Limb (tissue), 2 donors: ENCODE measurements around the gene GIPC3.

Source experiments
- DNase-seq, 2 donors: peaks; one replicate each; pipeline ENCODE4 v3.0.0-alpha.2; 2016; ENCODE audit errors: extremely low spot score in 2 of 2

Gene GIPC3

GRCh38 chr19:3585301-3586126, at the start of gene GIPC3:
TSS of gene GIPC3 (plus strand) at chr19:3585478. CDS start at chr19:3585598, 120 bp downstream.
- no peak for DNase-seq

GRCh38 chr19:3535563-3535965, 49.7 kb upstream of the GIPC3 start:
- peak in 1 of 2 donors; percentile 24 for DNase-seq

GRCh38 chr19:3535981-3536380, 49.3 kb upstream of the GIPC3 start:
- peak in 1 of 2 donors; percentile 27 for DNase-seq

- peak in 1 of 2 donors; percentile 41 for DNase-seq
Observed at GRCh38 chr19:3536429-3537100, 48.7 kb upstream of the GIPC3 start.

GRCh38 chr19:3537101-3537437, 48.2 kb upstream of the GIPC3 start:
- peak in 1 of 2 donors; percentile 33 for DNase-seq

GRCh38 chr19:3537438-3538240, 47.6 kb upstream of the GIPC3 start:
- DNase-seq, result peak in 1 of 2 donors; percentile 30

GRCh38 chr19:3538258-3538929, 46.9 kb upstream of the GIPC3 start:
- DNase-seq, result no peak

- DNase-seq, result peak in 1 of 2 donors; percentile 39
Observed at GRCh38 chr19:3538965-3539755, 46.1 kb upstream of the GIPC3 start, which contains the start of gene TEKTIP1. TSS of gene TEKTIP1 (plus strand) at chr19:3539174. CDS start at chr19:3539178, 4 bp downstream.

- no peak for DNase-seq
Observed at GRCh38 chr19:3539756-3540118, 45.5 kb upstream of the GIPC3 start.

- DNase-seq, result peak in 1 of 2 donors; percentile 40
Observed at GRCh38 chr19:3543150-3544057, 41.9 kb upstream of the GIPC3 start.

GRCh38 chr19:3544058-3544376, 41.3 kb upstream of the GIPC3 start:
- DNase-seq, result peak in 1 of 2 donors; percentile 26

- DNase-seq, result peak in 1 of 2 donors; percentile 81
Observed at GRCh38 chr19:3544742-3545668, 40.3 kb upstream of the GIPC3 start.

- no peak for DNase-seq
Observed at GRCh38 chr19:3545669-3546034, 39.6 kb upstream of the GIPC3 start.

- no peak for DNase-seq
Observed at GRCh38 chr19:3546119-3546518, 39.2 kb upstream of the GIPC3 start.

- DNase-seq, result no peak
Observed at GRCh38 chr19:3547301-3547731, 38.0 kb upstream of the GIPC3 start.

GRCh38 chr19:3547767-3548282, 37.5 kb upstream of the GIPC3 start:
- DNase-seq, result no peak

GRCh38 chr19:3548606-3549005, 36.7 kb upstream of the GIPC3 start:
- DNase-seq, result no peak

GRCh38 chr19:3549816-3550215, 35.5 kb upstream of the GIPC3 start:
- DNase-seq, result no peak
